ENCODE measurements around the gene NACC2.

Gene NACC2

DNA sequence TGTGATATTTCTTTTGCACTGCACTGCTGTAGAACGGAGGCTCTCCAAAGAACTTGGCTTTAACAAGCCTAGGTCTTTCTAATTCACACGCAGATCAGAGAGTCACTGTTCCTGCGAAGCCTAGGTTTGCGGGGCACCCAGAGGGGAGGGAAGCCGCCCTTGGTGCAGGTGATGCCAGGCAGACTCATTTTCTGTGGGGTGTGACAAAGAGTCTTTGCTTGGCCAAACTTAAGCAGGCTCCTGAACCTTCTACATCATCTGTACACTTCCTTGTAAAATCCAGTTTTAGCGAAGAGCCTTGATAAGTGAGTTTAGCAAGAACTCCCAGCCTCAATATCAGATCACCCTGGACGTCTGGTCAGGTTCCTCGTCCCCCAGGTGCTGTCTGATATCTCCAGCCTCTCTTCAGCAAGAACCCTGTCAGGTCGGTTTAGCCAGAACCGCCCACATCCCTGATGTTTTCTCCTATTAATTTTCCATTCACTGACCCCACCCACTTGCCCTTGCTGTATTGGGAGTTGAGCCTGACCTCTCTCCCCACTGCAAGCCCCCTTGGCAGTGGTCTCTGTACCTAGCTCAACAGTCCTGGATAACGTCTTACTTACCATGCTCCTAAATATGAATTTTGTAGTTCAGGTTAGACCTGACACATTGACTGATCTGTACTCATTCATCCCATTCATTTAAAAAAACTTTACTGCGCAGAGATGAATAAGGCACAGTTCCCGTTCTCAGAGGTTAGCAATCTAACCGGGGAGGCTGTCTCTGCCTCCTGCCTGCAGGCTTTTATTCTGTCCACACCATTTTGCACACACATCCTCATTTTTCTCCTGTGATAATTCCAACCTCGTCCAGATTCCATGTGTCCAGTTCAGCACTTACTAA lies 133.0 kb downstream of the NACC2 start (continued):
- no peak for TF ChIP-seq ZNF610 (tag by site-specific recombination; IDR thresholded peaks at IDR 0.05; ENCODE audit: borderline replicate concordance)
- no peak for TF ChIP-seq ZNF843 (tag by site-specific recombination; IDR thresholded peaks at IDR 0.05)
- peak; percentile 61; the same call in 1 of the 2 replicates for TF ChIP-seq PRDM1 (tag by site-specific recombination; IDR thresholded peaks at IDR 0.05)
- no peak for TF ChIP-seq KLF9 (tag by site-specific recombination; IDR thresholded peaks at IDR 0.05; ENCODE audit: low read depth)
- TF ChIP-seq ZNF530 (tag by site-specific recombination; IDR thresholded peaks at IDR 0.05; ENCODE audit: low read depth) = no peak
- TF ChIP-seq ZNF416 (tag by site-specific recombination; IDR thresholded peaks at IDR 0.05) = no peak
- TF ChIP-seq KLF1 (tag by site-specific recombination; IDR thresholded peaks at IDR 0.05) = 0 out of 2 replicates have a peak, but pooled peaks have one; percentile 36
- TF ChIP-seq WT1 (tag by site-specific recombination; IDR thresholded peaks at IDR 0.05) = no peak
- peak; percentile 56 for TF ChIP-seq ZFHX2 (tag by site-specific recombination; conservative IDR thresholded peaks at IDR 0.05)
- TF ChIP-seq, protein P1, sequence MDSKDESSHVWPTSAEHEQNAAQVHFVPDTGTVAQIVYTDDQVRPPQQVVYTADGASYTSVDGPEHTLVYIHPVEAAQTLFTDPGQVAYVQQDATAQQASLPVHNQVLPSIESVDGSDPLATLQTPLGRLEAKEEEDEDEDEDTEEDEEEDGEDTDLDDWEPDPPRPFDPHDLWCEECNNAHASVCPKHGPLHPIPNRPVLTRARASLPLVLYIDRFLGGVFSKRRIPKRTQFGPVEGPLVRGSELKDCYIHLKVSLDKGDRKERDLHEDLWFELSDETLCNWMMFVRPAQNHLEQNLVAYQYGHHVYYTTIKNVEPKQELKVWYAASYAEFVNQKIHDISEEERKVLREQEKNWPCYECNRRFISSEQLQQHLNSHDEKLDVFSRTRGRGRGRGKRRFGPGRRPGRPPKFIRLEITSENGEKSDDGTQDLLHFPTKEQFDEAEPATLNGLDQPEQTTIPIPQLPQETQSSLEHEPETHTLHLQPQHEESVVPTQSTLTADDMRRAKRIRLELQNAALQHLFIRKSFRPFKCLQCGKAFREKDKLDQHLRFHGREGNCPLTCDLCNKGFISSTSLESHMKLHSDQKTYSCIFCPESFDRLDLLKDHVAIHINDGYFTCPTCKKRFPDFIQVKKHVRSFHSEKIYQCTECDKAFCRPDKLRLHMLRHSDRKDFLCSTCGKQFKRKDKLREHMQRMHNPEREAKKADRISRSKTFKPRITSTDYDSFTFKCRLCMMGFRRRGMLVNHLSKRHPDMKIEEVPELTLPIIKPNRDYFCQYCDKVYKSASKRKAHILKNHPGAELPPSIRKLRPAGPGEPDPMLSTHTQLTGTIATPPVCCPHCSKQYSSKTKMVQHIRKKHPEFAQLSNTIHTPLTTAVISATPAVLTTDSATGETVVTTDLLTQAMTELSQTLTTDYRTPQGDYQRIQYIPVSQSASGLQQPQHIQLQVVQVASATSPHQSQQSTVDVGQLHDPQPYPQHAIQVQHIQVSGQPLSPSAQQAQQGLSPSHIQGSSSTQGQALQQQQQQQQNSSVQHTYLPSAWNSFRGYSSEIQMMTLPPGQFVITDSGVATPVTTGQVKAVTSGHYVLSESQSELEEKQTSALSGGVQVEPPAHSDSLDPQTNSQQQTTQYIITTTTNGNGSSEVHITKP (tag by site-specific recombination; IDR thresholded peaks at IDR 0.05) = peak; percentile 54
- no peak for TF ChIP-seq GLI4 (tag by site-specific recombination; IDR thresholded peaks at IDR 0.05)
- TF ChIP-seq ZNF391 (tag by site-specific recombination; IDR thresholded peaks at IDR 0.05; ENCODE audit: borderline replicate concordance, low read depth) = no peak
- TF ChIP-seq YY2 (tag by site-specific recombination; IDR thresholded peaks at IDR 0.05) = no peak
- no peak for TF ChIP-seq ZBTB48 (tag by site-specific recombination; IDR thresholded peaks at IDR 0.05)
- TF ChIP-seq ZNF501 (tag by site-specific recombination; IDR thresholded peaks at IDR 0.05) = no peak
- no peak for TF ChIP-seq ZSCAN23 (tag by site-specific recombination; IDR thresholded peaks at IDR 0.05)

DNA sequence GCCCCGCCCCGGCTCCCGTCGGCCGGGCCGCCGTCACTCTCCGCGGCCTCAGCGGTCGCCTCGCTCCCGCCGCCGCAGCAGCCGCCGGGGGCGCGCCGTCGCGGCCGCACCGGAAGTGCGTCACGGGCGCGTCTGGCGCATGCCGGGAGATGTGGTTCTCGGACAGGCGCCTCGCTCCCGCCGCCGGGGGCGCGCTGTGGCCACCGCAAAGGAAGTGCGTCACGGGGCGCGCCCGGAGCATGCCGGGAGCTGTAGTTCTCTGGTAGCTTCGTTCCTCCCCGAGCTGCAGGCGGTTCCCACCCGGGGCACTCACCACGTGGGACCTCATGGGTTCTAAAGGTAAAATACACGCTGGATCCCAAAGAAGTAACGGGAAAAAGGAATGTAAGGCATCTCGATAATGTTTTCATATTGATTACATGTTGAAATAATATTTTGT lies 133.8 kb downstream of the NACC2 start, which contains the start of gene UBAC1:
Gene UBAC1, minus strand, starts transcription at position 97 of the 439 bp plus-strand sequence. CDS start 211 bp downstream, outside the sequence.
- H3K4me3 ChIP-seq (ENCODE audit: low read depth, low read length) = peak within 1 kb of the TSS; percentile 86
- H3K27ac ChIP-seq (ENCODE audit: extremely low read depth, low read depth, low read length) = peak within 1 kb of the TSS; percentile 47; the same call in 1 of the 2 replicates
- H3K9me3 ChIP-seq (ENCODE audit: control insufficient read depth, insufficient read depth, low read depth, low read length) = no peaks in the 10 kb centered on the region
- CTCF ChIA-PET = interaction anchor here (0.7 to 4.6 kb wide), 9 partner anchors 26 to 1755 kb away, joined by 3 to 21 read pairs (median 4); no protein-coding TSS in a partner anchor
- H3K36me3 ChIP-seq (ENCODE audit: control insufficient read depth in 2 of 2, insufficient read depth in 1 of 2, low read length in 2 of 2) = peaks cover 0 to 8% of the 10 kb centered on the region in 2 experiments; a peak in 1 of 3 replicates
- H3K4me1 ChIP-seq (ENCODE audit: control insufficient read depth, insufficient read depth, low read length) = no peaks in the 10 kb centered on the region
- POLR2A ChIA-PET = interaction anchor here (1.0 to 1.4 kb wide), 8 partner anchors 9 to 284 kb away, joined by 3 to 10 read pairs (median 4); partner anchors contain the start of genes CAMSAP1 and TMEM250
- peak; percentile 23; the same call in 1 of the 2 replicates for TF ChIP-seq ZNF341 (tag by site-specific recombination; IDR thresholded peaks at IDR 0.05; ENCODE audit: low read depth)
- TF ChIP-seq ZNF76 (tag by site-specific recombination; IDR thresholded peaks at IDR 0.05; ENCODE audit: borderline replicate concordance, low read depth) = peak; percentile 97
- 0 out of 2 replicates have a peak, but pooled peaks have one; percentile 15 for TF ChIP-seq ZNF660 (tag by site-specific recombination; IDR thresholded peaks at IDR 0.05)
- no peak for TF ChIP-seq FEZF1 (tag by site-specific recombination; IDR thresholded peaks at IDR 0.05)
- peak; percentile 82 for TF ChIP-seq KLF10 (tag by site-specific recombination; IDR thresholded peaks at IDR 0.05)
- 0 out of 2 replicates have a peak, but pooled peaks have one; percentile 25 for TF ChIP-seq ZBTB17 (tag by site-specific recombination; IDR thresholded peaks at IDR 0.05)
- TF ChIP-seq, protein P2, sequence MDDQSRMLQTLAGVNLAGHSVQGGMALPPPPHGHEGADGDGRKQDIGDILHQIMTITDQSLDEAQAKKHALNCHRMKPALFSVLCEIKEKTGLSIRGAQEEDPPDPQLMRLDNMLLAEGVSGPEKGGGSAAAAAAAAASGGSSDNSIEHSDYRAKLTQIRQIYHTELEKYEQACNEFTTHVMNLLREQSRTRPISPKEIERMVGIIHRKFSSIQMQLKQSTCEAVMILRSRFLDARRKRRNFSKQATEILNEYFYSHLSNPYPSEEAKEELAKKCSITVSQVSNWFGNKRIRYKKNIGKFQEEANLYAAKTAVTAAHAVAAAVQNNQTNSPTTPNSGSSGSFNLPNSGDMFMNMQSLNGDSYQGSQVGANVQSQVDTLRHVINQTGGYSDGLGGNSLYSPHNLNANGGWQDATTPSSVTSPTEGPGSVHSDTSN (CRISPR knock-in tag; IDR thresholded peaks at IDR 0.05) = 0 out of 2 replicates have a peak, but pooled peaks have one; percentile 4
- TF ChIP-seq, protein P3, sequence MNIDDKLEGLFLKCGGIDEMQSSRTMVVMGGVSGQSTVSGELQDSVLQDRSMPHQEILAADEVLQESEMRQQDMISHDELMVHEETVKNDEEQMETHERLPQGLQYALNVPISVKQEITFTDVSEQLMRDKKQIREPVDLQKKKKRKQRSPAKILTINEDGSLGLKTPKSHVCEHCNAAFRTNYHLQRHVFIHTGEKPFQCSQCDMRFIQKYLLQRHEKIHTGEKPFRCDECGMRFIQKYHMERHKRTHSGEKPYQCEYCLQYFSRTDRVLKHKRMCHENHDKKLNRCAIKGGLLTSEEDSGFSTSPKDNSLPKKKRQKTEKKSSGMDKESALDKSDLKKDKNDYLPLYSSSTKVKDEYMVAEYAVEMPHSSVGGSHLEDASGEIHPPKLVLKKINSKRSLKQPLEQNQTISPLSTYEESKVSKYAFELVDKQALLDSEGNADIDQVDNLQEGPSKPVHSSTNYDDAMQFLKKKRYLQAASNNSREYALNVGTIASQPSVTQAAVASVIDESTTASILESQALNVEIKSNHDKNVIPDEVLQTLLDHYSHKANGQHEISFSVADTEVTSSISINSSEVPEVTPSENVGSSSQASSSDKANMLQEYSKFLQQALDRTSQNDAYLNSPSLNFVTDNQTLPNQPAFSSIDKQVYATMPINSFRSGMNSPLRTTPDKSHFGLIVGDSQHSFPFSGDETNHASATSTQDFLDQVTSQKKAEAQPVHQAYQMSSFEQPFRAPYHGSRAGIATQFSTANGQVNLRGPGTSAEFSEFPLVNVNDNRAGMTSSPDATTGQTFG (tag by site-specific recombination; IDR thresholded peaks at IDR 0.05; ENCODE audit: borderline replicate concordance) = no peak
- TF ChIP-seq ZBTB8A (tag by site-specific recombination; IDR thresholded peaks at IDR 0.05) = no peak
- peak; percentile 53 for TF ChIP-seq GLIS2 (tag by site-specific recombination; IDR thresholded peaks at IDR 0.05)
- TF ChIP-seq PRDM1 (tag by site-specific recombination; IDR thresholded peaks at IDR 0.05) = no peak
- no peak for TF ChIP-seq ZNF600 (tag by site-specific recombination; IDR thresholded peaks at IDR 0.05)
- peak; percentile 68; the same call in 1 of the 2 replicates for TF ChIP-seq ZNF335 (tag by site-specific recombination; conservative IDR thresholded peaks at IDR 0.05)
- TF ChIP-seq KLF7 (tag by site-specific recombination; IDR thresholded peaks at IDR 0.05; ENCODE audit: borderline replicate concordance) = 0 out of 2 replicates have a peak, but pooled peaks have one; percentile 32

Measured in HEK293 (cell line).